ACC112 (cell line): ENCODE measurements around the gene ZNF521.

Experiments used
- H2AFZ ChIP-seq: fragments of 200-600 bp; sonication (generic); one replicate; pipeline ENCODE4 v1.6.0; 2017; ENCODE audit warnings: antibody characterized with exemption, low read length; ENCODE audit not compliant: unreplicated experiment
- H3K27ac ChIP-seq: fragments of 200-600 bp; sonication (generic); 2 replicates; pipeline ENCODE4 v1.5.1; 2014; ENCODE audit warnings: low read depth, mild to moderate bottlenecking, antibody characterized with exemption, low read length, moderate library complexity
- H3K27me3 ChIP-seq: fragments of 200-600 bp; sonication (generic); 2 replicates; pipeline ENCODE4 v1.6.1; 2014; ENCODE audit warnings: mild to moderate bottlenecking, antibody characterized with exemption, low read length, moderate library complexity, mixed read lengths; ENCODE audit not compliant: insufficient read depth
- H3K36me3 ChIP-seq: fragments of 200-600 bp; sonication (generic); 2 replicates; pipeline ENCODE4 v1.6.1; 2016; ENCODE audit warnings: mild to moderate bottlenecking, antibody characterized with exemption, low read length, moderate library complexity, mixed read lengths; ENCODE audit not compliant: insufficient read depth
- H3K4me1 ChIP-seq: fragments of 200-600 bp; sonication (generic); one replicate; pipeline ENCODE4 v1.6.1; 2016; ENCODE audit warnings: low read length, mixed read lengths; ENCODE audit not compliant: insufficient read depth, unreplicated experiment, control insufficient read depth
- H3K4me3 ChIP-seq: fragments of 200-600 bp; sonication (generic); 2 replicates; pipeline ENCODE4 v1.5.1; 2014; ENCODE audit warnings: mild to moderate bottlenecking, low read depth, low read length
- H3K79me2 ChIP-seq: fragments of 200-600 bp; sonication (generic); one replicate; pipeline ENCODE4 v1.6.0; 2016; ENCODE audit warnings: low read length; ENCODE audit not compliant: control insufficient read depth, unreplicated experiment, insufficient read depth

The ZNF521 gene

DNA sequence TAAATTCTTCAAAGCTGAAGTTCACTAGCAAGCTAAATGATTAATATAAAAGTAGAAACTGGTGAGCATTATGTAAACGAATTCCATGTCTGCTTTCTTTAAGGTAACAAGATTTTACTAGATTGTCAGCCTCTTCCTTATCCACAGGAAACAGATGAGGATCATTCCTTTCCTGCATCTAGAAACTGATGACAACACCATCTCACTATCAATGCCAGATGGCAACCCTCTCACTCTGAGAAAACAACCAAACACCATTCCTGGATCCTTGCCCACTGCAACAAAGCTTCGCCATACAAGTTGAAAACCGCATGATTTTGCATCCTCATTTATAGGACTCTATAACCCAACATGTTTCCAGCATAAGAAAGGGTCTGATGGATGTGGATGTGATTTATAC lies 122.9 kb downstream of the ZNF521 start:
- Histone ChIP-seq H3K79me2 (no peaks in the 10 kb centered on the region), H2AFZ (no peak overlapping the region), H3K27me3 (no peaks in the 10 kb centered on the region), H3K36me3 (no peaks in the 10 kb centered on the region), H3K27ac (no peak overlapping the region), H3K4me3 (no peak overlapping the region), H3K4me1 (peaks cover 27% of the 10 kb centered on the region)

DNA sequence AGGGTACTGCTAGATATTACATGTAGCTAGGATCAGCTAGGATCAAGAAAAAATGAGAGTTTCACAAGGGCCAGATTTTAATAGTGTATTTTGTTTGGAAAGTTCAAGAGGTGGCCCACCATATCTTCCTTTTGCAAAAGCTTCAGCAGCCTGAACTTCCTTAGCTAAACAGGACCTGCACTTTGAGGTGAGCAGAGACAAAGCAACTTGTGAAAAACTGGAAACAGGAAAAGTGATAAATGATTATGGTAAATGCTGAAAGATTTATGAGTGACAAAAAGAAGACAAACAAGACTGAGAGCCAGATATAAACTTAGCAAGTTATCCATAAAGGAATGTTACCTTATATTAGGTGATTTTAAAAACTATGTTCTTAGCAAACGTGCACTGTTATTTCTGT lies 123.6 kb downstream of the ZNF521 start:
- H3K4me1 ChIP-seq, result peaks cover 21% of the 10 kb centered on the region
- H3K27me3 ChIP-seq, result no peaks in the 10 kb centered on the region
- no peaks in the 10 kb centered on the region for H3K36me3 ChIP-seq
- H2AFZ ChIP-seq, result no peak overlapping the region
- H3K27ac ChIP-seq, result no peak overlapping the region
- H3K79me2 ChIP-seq, result no peaks in the 10 kb centered on the region
- no peak overlapping the region for H3K4me3 ChIP-seq

DNA sequence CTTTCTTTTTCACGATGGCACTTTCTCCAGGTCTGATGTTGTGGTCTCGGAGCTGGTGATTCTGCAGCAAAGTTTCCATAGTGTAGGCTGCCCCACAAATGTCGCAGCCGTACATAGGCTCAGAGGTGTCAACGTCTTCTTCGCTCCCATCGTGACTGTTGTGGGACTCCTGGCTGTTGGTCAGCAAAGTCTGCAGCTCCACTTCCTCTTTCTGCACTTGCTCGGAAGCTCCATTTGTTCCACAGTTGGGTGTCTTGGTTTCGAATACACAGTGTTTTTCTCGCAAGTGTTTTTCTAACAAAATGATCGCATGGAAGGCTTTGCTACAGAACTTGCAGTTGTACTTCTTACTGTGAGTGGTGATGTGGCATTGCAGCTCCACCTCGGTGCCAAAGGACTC lies 126.8 kb downstream of the ZNF521 start:
- Histone ChIP-seq H3K79me2 (no peaks in the 10 kb centered on the region), H3K4me3 (no peak overlapping the region), H3K27me3 (no peaks in the 10 kb centered on the region), H3K36me3 (no peaks in the 10 kb centered on the region), H3K27ac (no peak overlapping the region), H3K4me1 (peaks cover 3% of the 10 kb centered on the region), H2AFZ (no peak overlapping the region)

DNA sequence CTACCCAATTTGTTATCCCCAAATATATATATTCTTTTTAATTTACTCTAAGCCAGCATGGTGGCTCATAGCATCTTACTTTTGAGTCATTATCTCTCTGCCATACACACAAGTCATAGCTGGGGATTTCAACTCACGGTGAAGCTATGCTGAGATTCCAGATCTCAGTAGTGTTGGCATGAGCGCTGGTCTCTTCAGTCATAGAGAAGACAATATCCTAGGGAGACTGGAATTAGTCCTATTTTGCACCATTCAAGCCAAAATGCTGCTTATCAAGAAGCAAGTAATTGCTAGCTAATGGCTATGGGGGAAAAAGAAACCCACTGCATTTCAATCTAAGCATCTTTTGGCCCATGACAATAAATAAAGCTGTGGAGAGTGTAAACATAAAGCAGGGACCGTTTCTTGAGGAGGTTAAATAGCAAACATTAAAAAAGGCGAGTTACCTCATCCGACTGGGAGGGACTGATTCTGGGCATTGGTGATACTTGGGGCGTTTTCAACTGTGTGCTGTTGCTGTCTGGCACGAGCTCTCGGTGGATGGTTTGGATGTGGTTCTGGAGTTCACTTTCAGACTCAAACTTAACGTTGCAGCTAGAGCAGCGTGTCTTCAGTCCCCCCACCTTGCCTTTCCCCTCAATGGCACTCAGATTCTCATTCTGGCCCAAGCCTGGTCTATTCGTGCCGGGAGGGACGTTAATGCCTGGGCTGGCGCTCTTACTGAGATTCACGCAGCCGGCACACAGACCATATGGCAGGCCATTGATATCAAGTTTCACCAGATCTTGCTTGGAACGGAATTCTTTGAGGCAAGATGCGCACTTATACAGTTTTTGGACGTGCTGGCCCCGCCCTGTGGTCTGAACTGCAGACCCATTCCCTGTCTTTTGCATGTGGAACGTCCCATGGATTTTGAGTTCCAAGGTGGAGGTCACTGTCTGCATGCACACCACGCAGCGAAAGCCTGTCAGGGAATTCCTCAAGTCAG lies 127.8 kb downstream of the ZNF521 start:
- Histone ChIP-seq H3K27ac (no peak overlapping the region), H2AFZ (no peak overlapping the region), H3K4me3 (no peak overlapping the region), H3K4me1 (no peaks in the 10 kb centered on the region), H3K36me3 (no peaks in the 10 kb centered on the region), H3K27me3 (no peaks in the 10 kb centered on the region), H3K79me2 (no peaks in the 10 kb centered on the region)

- Histone ChIP-seq H3K79me2 (no peaks in the 10 kb centered on the region), H3K27ac (no peak overlapping the region), H3K4me3 (no peak overlapping the region), H2AFZ (no peak overlapping the region), H3K4me1 (no peaks in the 10 kb centered on the region), H3K36me3 (no peaks in the 10 kb centered on the region), H3K27me3 (no peaks in the 10 kb centered on the region)
Observed at GRCh38 chr18:25223211-25223610, 128.8 kb downstream of the ZNF521 start.

DNA sequence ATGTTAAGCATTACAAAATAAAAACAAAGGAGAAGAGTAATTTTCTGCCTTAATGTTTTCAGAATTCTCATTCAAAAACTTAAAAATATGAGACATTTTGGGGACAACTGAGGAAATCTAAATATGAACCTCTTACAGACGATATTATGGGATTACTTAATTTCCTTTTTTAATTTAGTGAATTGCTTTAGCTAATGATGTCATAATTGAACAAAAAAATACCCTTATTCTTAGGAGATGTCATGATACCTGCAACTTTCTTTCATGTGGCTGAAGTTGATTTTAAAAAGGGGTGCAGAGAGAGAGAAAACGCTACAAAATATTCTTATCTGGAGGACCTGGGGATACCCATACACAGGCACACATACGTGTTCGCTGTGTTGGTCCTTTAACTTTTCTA lies 129.3 kb downstream of the ZNF521 start:
- Histone ChIP-seq H2AFZ (no peak overlapping the region), H3K36me3 (no peaks in the 10 kb centered on the region), H3K4me1 (no peaks in the 10 kb centered on the region), H3K27ac (no peak overlapping the region), H3K79me2 (no peaks in the 10 kb centered on the region), H3K27me3 (no peaks in the 10 kb centered on the region), H3K4me3 (no peak overlapping the region)

- no peak overlapping the region for H3K27ac ChIP-seq
- no peaks in the 10 kb centered on the region for H3K79me2 ChIP-seq
- H2AFZ ChIP-seq, result no peak overlapping the region
- no peak overlapping the region for H3K4me3 ChIP-seq
- H3K27me3 ChIP-seq, result no peaks in the 10 kb centered on the region
- no peaks in the 10 kb centered on the region for H3K4me1 ChIP-seq
- H3K36me3 ChIP-seq, result no peaks in the 10 kb centered on the region
Observed at GRCh38 chr18:25210622-25211021, 141.3 kb downstream of the ZNF521 start.

GRCh38 chr18:25192065-25192464 lies 159.9 kb downstream of the ZNF521 start:
- Histone ChIP-seq H3K4me3 (no peak overlapping the region), H3K27ac (no peak overlapping the region), H3K79me2 (no peaks in the 10 kb centered on the region), H3K27me3 (no peaks in the 10 kb centered on the region), H3K36me3 (no peaks in the 10 kb centered on the region), H3K4me1 (no peaks in the 10 kb centered on the region), H2AFZ (no peak overlapping the region)

DNA sequence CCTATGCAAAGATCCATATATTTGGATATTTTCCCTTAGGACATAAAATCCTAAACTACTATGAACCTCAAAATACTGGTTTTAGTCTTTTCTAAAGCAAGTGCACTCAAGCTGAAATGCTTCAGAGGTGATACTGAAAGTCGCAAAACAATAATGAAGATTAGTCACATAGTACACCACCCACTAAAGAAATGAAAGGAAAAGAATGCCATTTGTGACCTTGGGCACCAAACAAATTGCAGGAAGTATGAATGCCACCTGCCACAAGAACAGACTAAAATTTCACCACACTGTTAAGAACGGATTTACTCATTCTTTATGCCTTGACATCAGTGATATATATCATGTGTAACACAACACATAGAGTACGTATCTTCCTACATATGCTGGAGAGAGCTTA lies 161.5 kb downstream of the ZNF521 start:
- Histone ChIP-seq H2AFZ (no peak overlapping the region), H3K4me3 (no peak overlapping the region), H3K27ac (no peak overlapping the region), H3K4me1 (no peaks in the 10 kb centered on the region), H3K27me3 (no peaks in the 10 kb centered on the region), H3K36me3 (no peaks in the 10 kb centered on the region), H3K79me2 (no peaks in the 10 kb centered on the region)

GRCh38 chr18:25189391-25190185 lies 162.4 kb downstream of the ZNF521 start:
- Histone ChIP-seq H3K27me3 (no peaks in the 10 kb centered on the region), H3K27ac (no peak overlapping the region), H3K36me3 (no peaks in the 10 kb centered on the region), H3K79me2 (no peaks in the 10 kb centered on the region), H2AFZ (no peak overlapping the region), H3K4me3 (no peak overlapping the region), H3K4me1 (no peaks in the 10 kb centered on the region)
